Superior temporal gyrus (tissue), 1 donor: ENCODE results near the gene RTN1.
"Not testable (repeated sequence)": the region's sequence is repeated elsewhere in the genome, so short reads cannot be mapped to it uniquely, and the experiment has no call there.

Source experiments
- DNase-seq: peaks from one replicate; pipeline ENCODE4 v3.0.0-alpha.2; 2016; ENCODE audit errors: extremely low spot score

The RTN1 gene

GRCh38 chr14:59705245-59705644 is 165.3 kb downstream of the RTN1 start:
- DNase-seq = no peak

- no peak for DNase-seq
These were observed 166.4 kb downstream of the RTN1 start for GRCh38 chr14:59704054-59704645.

- DNase-seq = no peak
These were observed 171.1 kb downstream of the RTN1 start for GRCh38 chr14:59699442-59699841.

- DNase-seq = no peak
These were observed 171.8 kb downstream of the RTN1 start for GRCh38 chr14:59698793-59699192.

- no peak for DNase-seq
These were observed 175.4 kb downstream of the RTN1 start for GRCh38 chr14:59695198-59695597.

GRCh38 chr14:59691266-59691665 is 179.3 kb downstream of the RTN1 start:
- DNase-seq = no peak

GRCh38 chr14:59690426-59690825 is 180.2 kb downstream of the RTN1 start:
- no peak for DNase-seq

GRCh38 chr14:59688224-59689170 is 182.1 kb downstream of the RTN1 start:
- peak; percentile 46 for DNase-seq

GRCh38 chr14:59687663-59688062 is 182.9 kb downstream of the RTN1 start:
- no peak for DNase-seq

GRCh38 chr14:59679872-59680271 is 190.7 kb downstream of the RTN1 start:
- no peak for DNase-seq

GRCh38 chr14:59678352-59678751 is 192.2 kb downstream of the RTN1 start:
- DNase-seq = no peak

GRCh38 chr14:59677771-59678231 is 192.8 kb downstream of the RTN1 start:
- peak; percentile 75 for DNase-seq

- no peak for DNase-seq
These were observed 195.2 kb downstream of the RTN1 start for GRCh38 chr14:59675394-59675793.

GRCh38 chr14:59664741-59665140 is 205.8 kb downstream of the RTN1 start:
- no peak for DNase-seq

- DNase-seq = no peak
These were observed 212.8 kb downstream of the RTN1 start for GRCh38 chr14:59657769-59658168.

- DNase-seq = no peak
These were observed 214.1 kb downstream of the RTN1 start for GRCh38 chr14:59656473-59656872.

- DNase-seq = not testable (repeated sequence)
These were observed 216.4 kb downstream of the RTN1 start for GRCh38 chr14:59654131-59654530.

- not testable (repeated sequence) for DNase-seq
These were observed 223.7 kb downstream of the RTN1 start for GRCh38 chr14:59646832-59647231.

GRCh38 chr14:59638885-59639284 is 231.7 kb downstream of the RTN1 start:
- no peak for DNase-seq

GRCh38 chr14:59634617-59635016 is 236.0 kb downstream of the RTN1 start:
- DNase-seq = no peak

- peak; percentile 46 for DNase-seq
These were observed 237.1 kb downstream of the RTN1 start for GRCh38 chr14:59633486-59633885.

GRCh38 chr14:59632381-59632780 is 238.2 kb downstream of the RTN1 start:
- DNase-seq = no peak

- no peak for DNase-seq
These were observed 239.3 kb downstream of the RTN1 start for GRCh38 chr14:59631237-59631636.
